Fibroblast of the aortic adventitia (primary cell): ENCODE data around the gene CFAP410. TPM values are rescaled to one million over a fixed set of nuclear protein-coding genes. Genes with fewer than 3 reads are reported as not detected.

ENCODE experiments used
- DNase-seq: peaks from one replicate; pipeline ENCODE4 v3.0.0-alpha.2; 2010; ENCODE audit warnings: low read depth
- H3K4me3 ChIP-seq: 2 replicates; pipeline ENCODE4 v1.5.1; 2011; ENCODE audit warnings: low read depth, mild to moderate bottlenecking, control low read depth, low read length, moderate library complexity
- total RNA-seq: library from RNA; depleted of rRNA; stranded (reverse); fragments of >200 nt; gene quantifications from 2 replicates; pipeline ENCODE4 v1.2.3, GENCODE V29; 2012; ENCODE audit warnings: low replicate concordance
- TF ChIP-seq, protein P1 (sequence below): IDR thresholded peaks from 2 replicates; pipeline ENCODE4 v1.5.1; 2011; ENCODE audit warnings: mild to moderate bottlenecking, low read length, control low read depth, inconsistent platforms; ENCODE audit not compliant: insufficient read depth

The CFAP410 gene
- total RNA-seq, 1 donor: 9.4 TPM

GRCh38 chr21:44297525-44298290 lies 41.5 kb downstream of the CFAP410 start:
- no peak overlapping the region for H3K4me3 ChIP-seq
- peak; percentile 81 for DNase-seq
- TF ChIP-seq, protein P1, sequence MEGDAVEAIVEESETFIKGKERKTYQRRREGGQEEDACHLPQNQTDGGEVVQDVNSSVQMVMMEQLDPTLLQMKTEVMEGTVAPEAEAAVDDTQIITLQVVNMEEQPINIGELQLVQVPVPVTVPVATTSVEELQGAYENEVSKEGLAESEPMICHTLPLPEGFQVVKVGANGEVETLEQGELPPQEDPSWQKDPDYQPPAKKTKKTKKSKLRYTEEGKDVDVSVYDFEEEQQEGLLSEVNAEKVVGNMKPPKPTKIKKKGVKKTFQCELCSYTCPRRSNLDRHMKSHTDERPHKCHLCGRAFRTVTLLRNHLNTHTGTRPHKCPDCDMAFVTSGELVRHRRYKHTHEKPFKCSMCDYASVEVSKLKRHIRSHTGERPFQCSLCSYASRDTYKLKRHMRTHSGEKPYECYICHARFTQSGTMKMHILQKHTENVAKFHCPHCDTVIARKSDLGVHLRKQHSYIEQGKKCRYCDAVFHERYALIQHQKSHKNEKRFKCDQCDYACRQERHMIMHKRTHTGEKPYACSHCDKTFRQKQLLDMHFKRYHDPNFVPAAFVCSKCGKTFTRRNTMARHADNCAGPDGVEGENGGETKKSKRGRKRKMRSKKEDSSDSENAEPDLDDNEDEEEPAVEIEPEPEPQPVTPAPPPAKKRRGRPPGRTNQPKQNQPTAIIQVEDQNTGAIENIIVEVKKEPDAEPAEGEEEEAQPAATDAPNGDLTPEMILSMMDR: peak; percentile 78

GRCh38 chr21:44296916-44297315 lies 42.3 kb downstream of the CFAP410 start:
- H3K4me3 ChIP-seq: no peak overlapping the region
- DNase-seq: no peak
- TF ChIP-seq, protein P1: no peak

GRCh38 chr21:44296103-44296519 lies 43.1 kb downstream of the CFAP410 start:
- no peak overlapping the region for H3K4me3 ChIP-seq
- DNase-seq: no peak
- TF ChIP-seq, protein P1: no peak

GRCh38 chr21:44295646-44296045 lies 43.5 kb downstream of the CFAP410 start:
- H3K4me3 ChIP-seq: no peak overlapping the region
- TF ChIP-seq, protein P1: no peak
- DNase-seq: no peak

GRCh38 chr21:44295163-44295573 lies 44.0 kb downstream of the CFAP410 start:
- no peak overlapping the region for H3K4me3 ChIP-seq
- no peak for DNase-seq
- TF ChIP-seq, protein P1: no peak

- DNase-seq: peak; percentile 41
- no peak overlapping the region for H3K4me3 ChIP-seq
- TF ChIP-seq, protein P1: no peak
Observed at GRCh38 chr21:44294391-44295162, 44.6 kb downstream of the CFAP410 start.
